Neural progenitor cell (in vitro differentiated cells): ENCODE data around the gene IFITM5. TPM values are rescaled to one million over a fixed set of nuclear protein-coding genes. Genes with fewer than 3 reads are reported as not detected.

Source experiments
- DNase-seq: peaks from one replicate; pipeline ENCODE4 v3.0.0-alpha.2; 2016; ENCODE audit warnings: low spot score
- H2AFZ ChIP-seq: fragments of 200-600 bp; sonication (generic); replicated peaks from 2 replicates; pipeline ENCODE4 v1.6.1; 2016; ENCODE audit warnings: antibody characterized with exemption
- H3F3A ChIP-seq: fragments of 200-600 bp; sonication (generic); 2 replicates; pipeline ENCODE4 v1.6.1; 2016; ENCODE audit warnings: antibody characterized with exemption, low read depth
- H3K27ac ChIP-seq: fragments of 200-600 bp; sonication (generic); 2 replicates; pipeline ENCODE4 v1.5.1; 2016; ENCODE audit warnings: mild to moderate bottlenecking
- H3K27me3 ChIP-seq: fragments of 200-600 bp; sonication (generic); 2 replicates; pipeline ENCODE4 v1.6.1; 2016; ENCODE audit warnings: mild to moderate bottlenecking, moderate library complexity
- H3K36me3 ChIP-seq: fragments of 200-600 bp; sonication (generic); 2 replicates; pipeline ENCODE4 v1.5.1; 2016
- H3K4me1 ChIP-seq: fragments of 200-600 bp; sonication (generic); 2 replicates; pipeline ENCODE4 v1.6.1; 2016; ENCODE audit warnings: mixed run types
- H3K4me2 ChIP-seq: fragments of 200-600 bp; sonication (generic); 2 replicates; pipeline ENCODE4 v1.6.1; 2016
- H3K4me3 ChIP-seq: fragments of 200-600 bp; sonication (generic); 2 replicates; pipeline ENCODE4 v1.5.1; 2016
- H3K79me2 ChIP-seq: fragments of 200-600 bp; sonication (generic); 2 replicates; pipeline ENCODE4 v1.6.1; 2016; ENCODE audit warnings: low read depth
- H3K9ac ChIP-seq: fragments of 200-600 bp; sonication (generic); 2 replicates; pipeline ENCODE4 v1.6.1; 2016
- H3K9me3 ChIP-seq: fragments of 200-600 bp; sonication (generic); 2 replicates; pipeline ENCODE4 v1.5.1; 2016; ENCODE audit warnings: low read depth
- H4K20me1 ChIP-seq: fragments of 200-600 bp; sonication (generic); 2 replicates; pipeline ENCODE4 v1.6.1; 2016; ENCODE audit warnings: low read depth
- H3K27ac Mint-ChIP-seq: 3 replicates; pipeline ENCODE4 v1.8.0; 2021; ENCODE audit warnings: mixed read lengths
- H3K27me3 Mint-ChIP-seq: 2 replicates; pipeline ENCODE4 v1.8.0; 2022; ENCODE audit warnings: low read depth, mild to moderate bottlenecking, inconsistent platforms, moderate library complexity, mixed read lengths; ENCODE audit not compliant: insufficient read depth
- H3K36me3 Mint-ChIP-seq: 3 replicates; pipeline ENCODE4 v1.8.0; 2021; ENCODE audit warnings: mixed read lengths
- H3K4me1 Mint-ChIP-seq: 3 replicates; pipeline ENCODE4 v1.8.0; 2021; ENCODE audit warnings: mixed read lengths
- H3K4me3 Mint-ChIP-seq: 3 replicates; pipeline ENCODE4 v1.8.0; 2021; ENCODE audit warnings: mild to moderate bottlenecking, moderate library complexity, mixed read lengths
- H3K9me3 Mint-ChIP-seq: 3 replicates; pipeline ENCODE4 v1.8.0; 2020; ENCODE audit warnings: mixed read lengths
- CTCF ChIP-seq: fragments of 200-600 bp; sonication (generic); IDR thresholded peaks from 2 replicates; pipeline ENCODE4 v1.5.1; 2017; ENCODE audit warnings: antibody characterized with exemption, mild to moderate bottlenecking
- EZH2 ChIP-seq: fragments of 200-600 bp; sonication (generic); IDR thresholded peaks from 2 replicates; pipeline ENCODE4 v1.6.1; 2017; ENCODE audit warnings: antibody characterized with exemption, mild to moderate bottlenecking, moderate library complexity
- EZH2phosphoT487 ChIP-seq: fragments of 200-600 bp; sonication (generic); IDR thresholded peaks from 2 replicates; pipeline ENCODE4 v1.6.1; 2017; ENCODE audit warnings: antibody characterized with exemption
- total RNA-seq: library from RNA; depleted of rRNA; stranded (reverse); fragments of >200 nt; gene quantifications from 2 replicates; pipeline ENCODE4 v1.2.3, GENCODE V29; 2015; ENCODE audit warnings: low replicate concordance

The IFITM5 gene
- total RNA-seq, 1 donor from 2014 or later: not detected

- H3K36me3 ChIP-seq: no peaks in the 10 kb centered on the region
- peak overlapping the region; percentile 84 for H3K4me3 Mint-ChIP-seq
- peaks cover 21% of the 10 kb centered on the region for H3K27me3 ChIP-seq
- H3K9me3 ChIP-seq: no peaks in the 10 kb centered on the region
- no peaks in the 10 kb centered on the region for H4K20me1 ChIP-seq
- no peak overlapping the region for H3K27ac ChIP-seq
- H3K36me3 Mint-ChIP-seq: no peaks in the 10 kb centered on the region
- H3K79me2 ChIP-seq: no peaks in the 10 kb centered on the region
- H3K4me1 ChIP-seq: peaks cover 14% of the 10 kb centered on the region
- H3K4me2 ChIP-seq: peak overlapping the region; percentile 94
- peak overlapping the region; percentile 20 for H3K9ac ChIP-seq
- peaks cover 14% of the 10 kb centered on the region for H3K4me1 Mint-ChIP-seq
- no peak for DNase-seq
- TF ChIP-seq EZH2phosphoT487 (no peak), EZH2 (no peak), CTCF (no peak)
- no peak overlapping the region for H3K27ac Mint-ChIP-seq
- H3K9me3 Mint-ChIP-seq: no peaks in the 10 kb centered on the region
- no peaks in the 10 kb centered on the region for H3F3A ChIP-seq
- H2AFZ ChIP-seq: no peak overlapping the region
- H3K27me3 Mint-ChIP-seq: peaks cover 12% of the 10 kb centered on the region
- peak overlapping the region; percentile 81 for H3K4me3 ChIP-seq
Observed at GRCh38 chr11:289712-290620, 9.4 kb downstream of the IFITM5 start.

- Histone ChIP-seq H3K9me3 (no peaks in the 10 kb centered on the region), H3K4me2 (peak overlapping the region; percentile 94), H3K79me2 (no peaks in the 10 kb centered on the region), H3K4me1 (peaks cover 14% of the 10 kb centered on the region), H3F3A (no peaks in the 10 kb centered on the region), H3K36me3 (no peaks in the 10 kb centered on the region), H2AFZ (no peak overlapping the region), H4K20me1 (no peaks in the 10 kb centered on the region), H3K9ac (peak overlapping the region; percentile 20), H3K4me3 (peak overlapping the region; percentile 81), H3K27me3 (peaks cover 21% of the 10 kb centered on the region), H3K27ac (no peak overlapping the region)
- peaks cover 12% of the 10 kb centered on the region for H3K27me3 Mint-ChIP-seq
- no peaks in the 10 kb centered on the region for H3K9me3 Mint-ChIP-seq
- H3K36me3 Mint-ChIP-seq: no peaks in the 10 kb centered on the region
- TF ChIP-seq EZH2phosphoT487 (no peak), EZH2 (no peak), CTCF (no peak)
- H3K4me1 Mint-ChIP-seq: peaks cover 14% of the 10 kb centered on the region
- H3K4me3 Mint-ChIP-seq: peak overlapping the region; percentile 84
- no peak overlapping the region for H3K27ac Mint-ChIP-seq
- no peak for DNase-seq
Observed at GRCh38 chr11:289398-289711, 10.0 kb downstream of the IFITM5 start.

GRCh38 chr11:288478-289397 is 10.6 kb downstream of the IFITM5 start, which contains the start of gene PGGHG:
Gene PGGHG, plus strand, starts transcription at chr11:289126. Its CDS starts 691 bp downstream, at chr11:289817.
- H3K27ac ChIP-seq: no peak within 1 kb of the TSS
- H3K79me2 ChIP-seq: no peaks in the 10 kb centered on the region
- peak; percentile 74 for DNase-seq
- H3K9me3 ChIP-seq: no peaks in the 10 kb centered on the region
- TF ChIP-seq EZH2 (peak; percentile 75), EZH2phosphoT487 (peak; percentile 73), CTCF (no peak)
- H4K20me1 ChIP-seq: no peaks in the 10 kb centered on the region
- Mint-ChIP-seq H3K9me3 (peaks cover under 1% of the 10 kb centered on the region), H3K27ac (no peak within 1 kb of the TSS), H3K36me3 (no peaks in the 10 kb centered on the region), H3K4me3 (peak within 1 kb of the TSS; percentile 87), H3K4me1 (peaks cover 16% of the 10 kb centered on the region), H3K27me3 (peaks cover 14% of the 10 kb centered on the region)
- H3F3A ChIP-seq: no peaks in the 10 kb centered on the region
- H3K4me3 ChIP-seq: peak within 1 kb of the TSS; percentile 81
- H3K36me3 ChIP-seq: no peaks in the 10 kb centered on the region
- H3K4me1 ChIP-seq: peaks cover 17% of the 10 kb centered on the region
- H3K27me3 ChIP-seq: peaks cover 21% of the 10 kb centered on the region
- H3K9ac ChIP-seq: peak within 1 kb of the TSS; percentile 20
- H2AFZ ChIP-seq: peak within 1 kb of the TSS; percentile 81
- H3K4me2 ChIP-seq: peak within 1 kb of the TSS; percentile 94
